SK-N-MC (cell line): ENCODE results near the gene HDAC1.

Experiments
- DNase-seq: peaks from one replicate; pipeline ENCODE4 v3.0.0-alpha.2; 2011; ENCODE audit warnings: low read depth, low spot score
- H3K27ac ChIP-seq: fragments of 200-600 bp; sonication (generic); 2 replicates; pipeline ENCODE4 v1.5.1; 2016; ENCODE audit warnings: mixed run types
- H3K36me3 ChIP-seq: fragments of 200-600 bp; sonication (generic); 2 replicates; pipeline ENCODE4 v1.6.1; 2017; ENCODE audit warnings: antibody characterized with exemption, low read length, mixed read lengths; ENCODE audit not compliant: insufficient read depth
- H3K4me3 ChIP-seq: fragments of 200-600 bp; sonication (generic); 2 replicates; pipeline ENCODE4 v1.5.1; 2016
- H3K9ac ChIP-seq: fragments of 200-600 bp; sonication (generic); 2 replicates; pipeline ENCODE4 v1.8.0; 2017; ENCODE audit warnings: mixed run types, mixed read lengths; ENCODE audit not compliant: insufficient read length
- H3K9me3 ChIP-seq: fragments of 200-600 bp; sonication (generic); 2 replicates; pipeline ENCODE4 v1.6.1; 2017; ENCODE audit warnings: low read depth, mild to moderate bottlenecking, antibody characterized with exemption, low read length, moderate library complexity, mixed read lengths
- EZH2 ChIP-seq: fragments of 200-600 bp; sonication (generic); IDR thresholded peaks from one replicate; pipeline ENCODE4 v1.6.1; 2017; ENCODE audit warnings: antibody characterized with exemption
- FOXP2 ChIP-seq: optimal IDR thresholded peaks from 2 replicates; pipeline ENCODE3; 2011; ENCODE audit warnings: mild to moderate bottlenecking, moderate library complexity; ENCODE audit not compliant: insufficient read depth; ENCODE audit errors: extremely low read length, control extremely low read depth
- POLR2AphosphoS5 ChIP-seq: IDR thresholded peaks from 2 replicates; pipeline ENCODE4 v1.6.1; 2012; ENCODE audit warnings: mild to moderate bottlenecking, low read depth, low read length, borderline replicate concordance

HDAC1 gene

GRCh38 chr1:32346532-32347157, 54.8 kb downstream of the HDAC1 start:
- DNase-seq, result no peak

DNA sequence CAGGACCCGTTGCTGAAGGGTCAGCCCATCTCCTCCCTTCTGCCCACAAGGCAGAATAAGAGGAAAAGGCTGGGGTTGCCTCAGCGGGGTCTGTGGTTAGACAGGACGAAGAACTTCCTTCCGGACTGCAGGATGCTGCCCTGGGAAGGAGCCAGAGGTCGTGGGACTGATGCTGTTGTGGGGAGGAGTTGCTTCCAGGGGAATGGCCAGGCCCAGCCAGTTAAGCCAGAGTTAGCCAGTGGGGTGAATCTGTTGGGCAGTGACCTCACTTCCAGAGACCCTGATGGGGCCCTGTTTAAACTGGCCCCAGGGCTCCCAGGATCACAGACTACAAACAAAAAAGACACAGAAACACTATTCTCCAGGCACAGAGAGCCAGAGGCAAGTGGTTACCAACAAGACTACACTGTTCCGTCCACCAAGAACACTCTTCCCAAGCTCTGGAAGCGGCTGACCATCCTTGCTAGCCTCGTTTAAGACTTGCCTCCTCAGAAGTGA, 57.4 kb downstream of the HDAC1 start:
- Histone ChIP-seq H3K9ac (no peak overlapping the region), H3K27ac (no peak overlapping the region), H3K4me3 (no peak overlapping the region), H3K9me3 (peaks cover 3% of the 10 kb centered on the region; the same call in 1 of the 2 replicates), H3K36me3 (no peaks in the 10 kb centered on the region)
- TF ChIP-seq POLR2AphosphoS5, result no peak
- no peak for TF ChIP-seq FOXP2
- TF ChIP-seq EZH2, result no peak
- DNase-seq, result no peak

More at GRCh38 chr1:32346532-32347157, 54.8 kb downstream of the HDAC1 start:
- Histone ChIP-seq H3K9ac (no peak overlapping the region), H3K27ac (no peak overlapping the region), H3K36me3 (no peaks in the 10 kb centered on the region), H3K4me3 (no peak overlapping the region), H3K9me3 (peaks cover 3% of the 10 kb centered on the region; the same call in 1 of the 2 replicates)
- no peak for TF ChIP-seq EZH2
- TF ChIP-seq POLR2AphosphoS5, result no peak
- no peak for TF ChIP-seq FOXP2

- peak overlapping the region; percentile 95 for H3K4me3 ChIP-seq
- H3K36me3 ChIP-seq, result no peaks in the 10 kb centered on the region
- TF ChIP-seq EZH2 (no peak), POLR2AphosphoS5 (no peak), FOXP2 (no peak)
- peaks cover 3% of the 10 kb centered on the region; the same call in 1 of the 2 replicates for H3K9me3 ChIP-seq
- peak; percentile 26 for DNase-seq
- peak overlapping the region; percentile 66 for H3K9ac ChIP-seq
- H3K27ac ChIP-seq, result peak overlapping the region; percentile 93
Measured at GRCh38 chr1:32350785-32351398, 59.0 kb downstream of the HDAC1 start.

- DNase-seq, result peak; percentile 28
- H3K4me3 ChIP-seq, result peak overlapping the region; percentile 95
- peak overlapping the region; percentile 93 for H3K27ac ChIP-seq
- no peak for TF ChIP-seq FOXP2
- peak; percentile 80 for TF ChIP-seq POLR2AphosphoS5
- H3K36me3 ChIP-seq, result no peaks in the 10 kb centered on the region
- peaks cover 3% of the 10 kb centered on the region; the same call in 1 of the 2 replicates for H3K9me3 ChIP-seq
- peak overlapping the region; percentile 96 for H3K9ac ChIP-seq
Measured at GRCh38 chr1:32351399-32352238, 59.7 kb downstream of the HDAC1 start.

- Histone ChIP-seq H3K4me3 (peak overlapping the region; percentile 95), H3K9me3 (peaks cover 3% of the 10 kb centered on the region; the same call in 1 of the 2 replicates), H3K27ac (peak overlapping the region; percentile 86; the same call in 1 of the 2 replicates), H3K9ac (peak overlapping the region; percentile 96), H3K36me3 (no peaks in the 10 kb centered on the region)
- no peak for DNase-seq
- TF ChIP-seq FOXP2 (no peak), EZH2 (no peak), POLR2AphosphoS5 (no peak)
Measured at GRCh38 chr1:32352239-32352745, 60.4 kb downstream of the HDAC1 start.

GRCh38 chr1:32352831-32353383, 61.0 kb downstream of the HDAC1 start:
- Histone ChIP-seq H3K4me3 (no peak overlapping the region), H3K36me3 (no peaks in the 10 kb centered on the region), H3K9ac (no peak overlapping the region), H3K9me3 (peaks cover 3% of the 10 kb centered on the region; the same call in 1 of the 2 replicates), H3K27ac (no peak overlapping the region)
- DNase-seq, result no peak
- TF ChIP-seq POLR2AphosphoS5, result no peak
- no peak for TF ChIP-seq EZH2
- TF ChIP-seq FOXP2, result no peak

- no peak overlapping the region for H3K4me3 ChIP-seq
- TF ChIP-seq FOXP2 (no peak), POLR2AphosphoS5 (no peak), EZH2 (no peak)
- peaks cover 3% of the 10 kb centered on the region; the same call in 1 of the 2 replicates for H3K9me3 ChIP-seq
- H3K9ac ChIP-seq, result no peak overlapping the region
- no peak overlapping the region for H3K27ac ChIP-seq
- DNase-seq, result no peak
- H3K36me3 ChIP-seq, result no peaks in the 10 kb centered on the region
Measured at GRCh38 chr1:32353431-32353830, 61.5 kb downstream of the HDAC1 start.
